Stimulated activated CD4-positive, alpha-beta T cell treated with anti-CD3 and anti-CD28 coated beads, TNF-alpha, amount 100 ng/mL, for 4 hours (primary cell): ENCODE data around the gene KANTR.

Experiments
- DNase-seq, 3 experiments: peaks; one replicate each; pipeline ENCODE4 v3.0.0-alpha.2; 2020; ENCODE audit warnings: low read depth in 3 of 3

Gene KANTR

GRCh38 chrX:53093748-53094581, at the start of gene KANTR:
KANTR (plus strand) TSS chrX:53094142; CDS start chrX:53124273, 30,131 bp downstream.
- peak; percentile 37 to 56 (median 54) for DNase-seq

- no peak for DNase-seq
Measured at GRCh38 chrX:53044995-53045394, 48.9 kb upstream of the KANTR start.

- no peak for DNase-seq
Measured at GRCh38 chrX:53047228-53047627, 46.7 kb upstream of the KANTR start.

- DNase-seq: no peak
Measured at GRCh38 chrX:53048169-53049126, 45.5 kb upstream of the KANTR start, which contains the start of gene GPR173. GPR173 (plus strand) TSS chrX:53048789; CDS start chrX:53076622, 27,833 bp downstream.

GRCh38 chrX:53049127-53049517, 44.8 kb upstream of the KANTR start:
- DNase-seq: no peak

- DNase-seq: no peak
Measured at GRCh38 chrX:53050841-53051240, 43.1 kb upstream of the KANTR start.

- no peak for DNase-seq
Measured at GRCh38 chrX:53055244-53055849, 38.6 kb upstream of the KANTR start.

- no peak for DNase-seq
Measured at GRCh38 chrX:53056292-53056691, 37.6 kb upstream of the KANTR start.

GRCh38 chrX:53065104-53065503, 28.8 kb upstream of the KANTR start:
- DNase-seq: no peak

- no peak for DNase-seq
Measured at GRCh38 chrX:53071064-53071463, 22.9 kb upstream of the KANTR start.

GRCh38 chrX:53071604-53072417, 22.1 kb upstream of the KANTR start:
- peak in 2 of 3 experiments; percentile 27 to 38 for DNase-seq

- DNase-seq: no peak
Measured at GRCh38 chrX:53072418-53073114, 21.4 kb upstream of the KANTR start.

- DNase-seq: no peak
Measured at GRCh38 chrX:53073115-53073586, 20.8 kb upstream of the KANTR start.

GRCh38 chrX:53075011-53075410, 18.9 kb upstream of the KANTR start:
- DNase-seq: no peak

GRCh38 chrX:53076671-53077070, 17.3 kb upstream of the KANTR start:
- DNase-seq: no peak

GRCh38 chrX:53077207-53078197, 16.4 kb upstream of the KANTR start:
- no peak for DNase-seq

- DNase-seq: no peak
Measured at GRCh38 chrX:53078943-53079342, 15.0 kb upstream of the KANTR start.

GRCh38 chrX:53080628-53081580, 13.0 kb upstream of the KANTR start:
- DNase-seq: no peak
